Measurements from ENCODE around the gene FREM2. TPM values are rescaled to one million over a fixed set of nuclear protein-coding genes. Genes with fewer than 3 reads are reported as not detected.

Gene FREM2
- total and polyA plus RNA-seq, 7 donors = under 0.01 to 8.2 (median 2.1) TPM

- H3K4me1 ChIP-seq = peaks cover 0 to 32% (median 5%) of the 10 kb centered on the region in 4 donors
- H3K4me3 ChIP-seq = no peak overlapping the region
- intact Hi-C loops (cut with DNase I) = no loop called here
- H3K9me3 ChIP-seq = no peaks in the 10 kb centered on the region
- H3K27me3 ChIP-seq = no peaks in the 10 kb centered on the region
- H3K27ac ChIP-seq = peak overlapping the region in 3 of 4 donors; percentile 33 to 56 (median 51)
- H3K36me3 ChIP-seq = no peaks in the 10 kb centered on the region
- DNase-seq = no peak
- TF ChIP-seq, protein P1, sequence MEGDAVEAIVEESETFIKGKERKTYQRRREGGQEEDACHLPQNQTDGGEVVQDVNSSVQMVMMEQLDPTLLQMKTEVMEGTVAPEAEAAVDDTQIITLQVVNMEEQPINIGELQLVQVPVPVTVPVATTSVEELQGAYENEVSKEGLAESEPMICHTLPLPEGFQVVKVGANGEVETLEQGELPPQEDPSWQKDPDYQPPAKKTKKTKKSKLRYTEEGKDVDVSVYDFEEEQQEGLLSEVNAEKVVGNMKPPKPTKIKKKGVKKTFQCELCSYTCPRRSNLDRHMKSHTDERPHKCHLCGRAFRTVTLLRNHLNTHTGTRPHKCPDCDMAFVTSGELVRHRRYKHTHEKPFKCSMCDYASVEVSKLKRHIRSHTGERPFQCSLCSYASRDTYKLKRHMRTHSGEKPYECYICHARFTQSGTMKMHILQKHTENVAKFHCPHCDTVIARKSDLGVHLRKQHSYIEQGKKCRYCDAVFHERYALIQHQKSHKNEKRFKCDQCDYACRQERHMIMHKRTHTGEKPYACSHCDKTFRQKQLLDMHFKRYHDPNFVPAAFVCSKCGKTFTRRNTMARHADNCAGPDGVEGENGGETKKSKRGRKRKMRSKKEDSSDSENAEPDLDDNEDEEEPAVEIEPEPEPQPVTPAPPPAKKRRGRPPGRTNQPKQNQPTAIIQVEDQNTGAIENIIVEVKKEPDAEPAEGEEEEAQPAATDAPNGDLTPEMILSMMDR (IDR thresholded peaks at IDR 0.05) = no peak
- TF ChIP-seq POLR2AphosphoS5 (IDR thresholded peaks at IDR 0.05) (no peak), POLR2A (IDR thresholded peaks at IDR 0.05) (no peak), EP300 (IDR thresholded peaks at IDR 0.05) (no peak)
- 83 to 89% methylated on average over 6 of the region's 6 CpGs for WGBS, 2 donors
These were observed 49.0 kb downstream of the FREM2 start for GRCh38 chr13:38735665-38736440.

- TF ChIP-seq POLR2A (IDR thresholded peaks at IDR 0.05) (no peak), EP300 (IDR thresholded peaks at IDR 0.05) (no peak), POLR2AphosphoS5 (IDR thresholded peaks at IDR 0.05) (no peak)
- TF ChIP-seq, protein P1 (IDR thresholded peaks at IDR 0.05) = no peak
- Histone ChIP-seq H3K4me1 (peaks cover 0 to 5% (median 0%) of the 10 kb centered on the region in 4 donors), H3K27me3 (no peaks in the 10 kb centered on the region), H3K27ac (no peak overlapping the region), H3K36me3 (no peaks in the 10 kb centered on the region), H3K9me3 (no peaks in the 10 kb centered on the region), H3K4me3 (no peak overlapping the region)
- intact Hi-C loops (cut with DNase I) = no loop called here
- 60 to 64% methylated on average over 4 of the region's 4 CpGs for WGBS, 2 donors
- DNase-seq = no peak
These were observed 56.6 kb downstream of the FREM2 start for GRCh38 chr13:38743466-38743865.

DNA sequence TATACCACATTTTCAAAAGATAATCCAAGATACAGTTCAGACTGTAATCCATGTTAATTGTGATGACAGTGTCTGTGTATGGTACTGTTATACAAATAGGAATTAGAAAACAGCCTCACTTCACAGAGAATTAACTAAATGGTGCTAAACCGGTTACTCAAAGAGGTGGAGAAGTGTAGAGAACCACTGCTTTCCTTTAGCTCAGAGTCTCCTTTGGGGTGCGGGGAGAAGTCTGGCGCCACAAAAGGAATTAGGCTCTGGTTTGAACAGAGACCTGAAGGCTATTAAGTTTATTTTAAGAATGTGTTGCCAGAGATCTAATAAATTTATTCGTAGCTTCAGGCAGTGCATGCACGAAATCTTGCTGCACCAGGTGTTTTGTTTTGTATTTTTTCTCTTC is 65.8 kb downstream of the FREM2 start:
- Histone ChIP-seq H3K9me3 (no peaks in the 10 kb centered on the region), H3K4me3 (no peak overlapping the region), H3K27me3 (no peaks in the 10 kb centered on the region), H3K27ac (no peak overlapping the region), H3K4me1 (peaks cover 0 to 13% (median 3%) of the 10 kb centered on the region in 4 donors), H3K36me3 (no peaks in the 10 kb centered on the region)
- WGBS, 2 donors = 54% methylated on average over 5 of the region's 5 CpGs
- DNase-seq = no peak
- TF ChIP-seq EP300 (IDR thresholded peaks at IDR 0.05) (no peak), POLR2AphosphoS5 (IDR thresholded peaks at IDR 0.05) (no peak), POLR2A (IDR thresholded peaks at IDR 0.05) (no peak)
- TF ChIP-seq, protein P1 (IDR thresholded peaks at IDR 0.05) = no peak
- intact Hi-C loops (cut with DNase I) = no loop called here

- TF ChIP-seq POLR2AphosphoS5 (IDR thresholded peaks at IDR 0.05) = no peak
- no peak for TF ChIP-seq EP300 (IDR thresholded peaks at IDR 0.05)
- no peak for TF ChIP-seq POLR2A (IDR thresholded peaks at IDR 0.05)
- TF ChIP-seq, protein P1 (IDR thresholded peaks at IDR 0.05) = no peak
- H3K27me3 ChIP-seq = no peaks in the 10 kb centered on the region
- intact Hi-C loops (cut with DNase I) = no loop called here
- H3K9me3 ChIP-seq = no peaks in the 10 kb centered on the region
- no peak overlapping the region for H3K27ac ChIP-seq
- 91 to 96% methylated on average over 2 of the region's 2 CpGs for WGBS, 2 donors
- no peak for DNase-seq
- peaks cover 0 to 13% (median 3%) of the 10 kb centered on the region in 4 donors for H3K4me1 ChIP-seq
- H3K4me3 ChIP-seq = no peak overlapping the region
- no peaks in the 10 kb centered on the region for H3K36me3 ChIP-seq
These were observed 67.0 kb downstream of the FREM2 start for GRCh38 chr13:38753878-38754277.

Data from sigmoid colon (tissue), 7 donors.